ENCODE measurements around the gene NPAS3.

Gene NPAS3

DNA sequence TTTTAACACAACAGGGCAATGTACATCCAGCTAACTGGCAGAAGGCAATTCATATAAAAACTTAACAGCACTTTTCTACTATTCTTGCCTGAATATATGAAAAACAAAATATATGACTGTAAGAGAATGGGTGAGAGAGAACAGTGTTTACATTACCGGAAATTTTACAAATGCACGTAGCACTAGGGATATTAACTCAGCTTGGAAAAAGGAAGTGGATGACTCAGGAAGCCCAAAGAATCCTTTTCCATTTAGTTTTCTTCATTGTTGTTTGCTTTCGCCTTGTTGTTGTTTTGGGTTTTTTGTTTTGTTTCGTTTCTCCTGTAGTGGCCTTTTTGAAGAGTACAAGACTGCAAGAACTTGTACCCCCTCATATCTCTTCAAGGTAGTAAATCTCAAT, 716.7 kb downstream of the NPAS3 start:
- no peak for DNase-seq

DNA sequence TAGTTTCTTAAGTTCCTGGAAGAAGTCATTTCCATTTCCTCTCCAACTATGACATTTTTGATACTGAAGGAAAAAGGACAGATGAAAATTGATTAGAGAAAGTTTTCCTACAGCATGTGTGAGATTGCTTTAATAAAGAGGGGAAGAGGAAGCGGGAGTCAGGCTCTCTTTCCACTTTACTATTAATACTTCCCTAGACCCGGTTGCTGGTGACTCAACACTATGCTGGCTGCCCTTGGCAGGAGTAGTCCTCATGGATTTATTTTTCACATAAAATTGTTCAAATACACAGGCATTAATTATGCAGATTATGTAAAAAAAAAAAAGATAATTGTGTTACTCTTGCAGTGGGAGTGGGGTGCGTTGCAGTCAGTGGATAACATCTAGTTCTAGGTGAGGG, 718.8 kb downstream of the NPAS3 start:
- no peak for DNase-seq

DNA sequence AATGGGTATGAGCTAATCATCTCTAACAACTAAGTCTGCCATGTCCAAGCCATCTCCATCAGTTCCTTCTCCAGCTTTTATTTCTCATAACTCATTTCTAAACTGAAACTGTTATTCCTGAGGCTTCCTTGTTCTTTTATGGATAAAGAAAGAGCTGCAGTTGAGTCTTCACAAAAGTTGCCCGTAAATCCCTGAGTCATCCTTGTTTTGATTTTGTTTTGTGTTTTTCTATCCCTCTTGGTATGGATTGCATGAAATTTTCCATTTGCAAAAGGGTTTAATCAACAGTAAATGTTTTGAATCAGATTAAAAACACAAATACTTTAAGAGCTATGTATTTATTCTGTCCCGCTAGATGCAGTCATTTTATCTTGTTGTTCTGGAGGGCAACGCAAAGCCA, 721.6 kb downstream of the NPAS3 start:
- no peak for DNase-seq

DNA sequence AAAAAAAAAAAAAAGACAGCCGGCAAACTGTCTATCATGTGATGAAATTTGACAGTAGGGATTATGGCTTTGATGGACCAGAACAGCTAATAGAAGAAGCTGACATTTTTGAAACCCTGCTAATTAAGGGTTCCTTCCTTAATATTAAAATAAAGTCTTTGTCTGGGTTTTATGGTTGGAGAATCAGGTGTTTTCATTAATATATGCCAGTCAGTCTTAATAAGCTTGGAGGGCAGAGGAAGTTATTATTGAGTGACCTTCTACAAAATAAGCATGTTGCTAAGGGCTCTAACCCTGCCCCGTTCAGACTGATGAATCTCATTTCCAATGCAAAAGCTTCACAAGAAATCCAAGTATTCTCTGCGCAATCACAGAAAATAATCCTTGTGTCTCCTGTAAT, 722.4 kb downstream of the NPAS3 start:
- no peak for DNase-seq

DNA sequence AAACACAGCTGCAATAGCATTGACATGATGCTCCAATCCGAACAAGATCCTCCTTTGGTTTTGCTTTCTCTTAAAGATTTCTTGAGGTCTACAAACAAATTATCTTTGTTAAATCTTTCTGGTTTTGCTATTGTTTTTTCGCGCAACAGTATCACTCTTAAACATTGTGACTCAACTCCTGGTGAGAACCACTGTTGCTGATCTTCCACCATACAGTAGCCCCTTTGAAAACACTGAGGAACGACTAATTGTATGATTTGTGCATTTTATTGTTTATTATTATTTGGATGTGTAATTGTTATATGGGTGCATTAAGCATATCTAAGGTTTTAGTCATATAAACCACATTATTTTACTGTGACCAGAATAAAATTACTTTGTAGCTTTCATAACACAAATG, 729.4 kb downstream of the NPAS3 start:
- no peak for DNase-seq

DNA sequence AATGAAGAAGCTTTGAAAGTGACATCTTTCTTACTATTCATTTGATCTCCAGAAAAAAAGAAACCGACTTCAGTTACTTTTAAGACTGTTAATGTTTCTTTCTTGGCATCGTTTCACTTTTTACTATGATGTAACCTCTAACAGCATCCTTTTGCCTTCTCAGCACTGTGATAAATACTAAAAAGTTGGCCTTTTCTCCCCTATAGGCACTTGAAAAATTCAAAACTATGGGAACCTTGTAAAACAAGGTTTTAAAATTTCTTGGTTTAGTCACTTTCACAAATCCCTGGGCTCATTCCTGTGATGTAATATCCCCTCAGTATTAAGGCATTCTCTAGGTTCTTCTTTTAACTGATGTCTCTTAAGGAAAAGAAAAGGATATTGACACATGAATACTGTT, 730.4 kb downstream of the NPAS3 start:
- no peak for DNase-seq

DNA sequence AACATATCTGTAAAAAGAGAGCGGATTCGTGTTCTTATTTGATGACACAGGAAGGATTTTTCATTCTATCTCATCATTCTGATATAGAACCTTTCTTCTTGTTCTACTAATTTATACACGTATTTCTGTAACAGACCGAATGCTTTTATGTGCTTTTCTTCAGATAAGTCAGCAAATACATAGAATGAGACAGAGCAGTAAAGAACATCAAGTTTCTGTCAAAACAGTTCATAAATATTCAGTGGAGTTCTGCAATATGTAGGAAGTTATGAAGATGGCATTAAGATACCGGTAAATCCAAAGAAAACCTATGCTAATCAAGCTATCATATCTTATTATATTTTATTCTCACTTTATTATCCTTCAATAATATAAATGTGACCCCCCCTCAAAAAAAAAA, 731.6 kb downstream of the NPAS3 start:
- DNase-seq, result no peak

DNA sequence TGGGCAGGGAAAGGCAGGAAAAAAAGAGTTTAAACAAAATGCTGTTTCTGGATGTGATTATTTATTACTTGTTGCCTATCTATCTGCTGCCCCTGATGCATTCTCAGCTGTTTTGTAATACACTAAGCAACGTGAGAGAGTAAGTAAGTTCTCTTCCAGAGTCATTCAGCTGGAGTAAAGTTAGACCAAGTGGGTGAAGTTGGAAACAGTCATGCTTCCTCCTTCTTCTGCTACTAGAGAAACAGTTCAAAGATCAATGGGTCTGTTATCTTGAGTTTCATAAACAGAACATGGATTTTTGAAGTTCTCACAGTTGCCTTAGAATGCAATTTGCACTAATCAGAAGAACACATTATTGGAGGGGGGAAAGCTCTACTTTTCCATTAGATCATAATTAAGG, 732.9 kb downstream of the NPAS3 start:
- no peak for DNase-seq

DNA sequence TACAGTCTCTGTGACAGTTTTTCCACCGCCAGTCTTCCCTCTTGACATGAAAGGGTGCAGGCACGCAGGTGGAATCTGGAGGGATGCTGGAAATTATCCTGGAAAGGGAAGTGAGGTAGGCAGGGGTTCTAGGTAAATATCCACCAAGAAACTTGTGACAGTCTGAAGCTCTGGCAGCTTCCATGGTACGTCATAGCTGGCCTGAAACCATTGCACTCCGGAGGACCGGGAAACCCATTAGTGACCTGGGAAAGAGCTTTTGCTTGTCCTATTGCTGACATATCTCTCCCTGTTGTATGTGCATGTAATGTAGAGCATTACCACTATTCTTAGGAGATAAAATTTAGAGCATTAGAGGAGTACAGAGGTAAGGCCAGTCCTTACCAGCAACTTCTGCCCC, 736.2 kb downstream of the NPAS3 start:
- DNase-seq, result no peak

DNA sequence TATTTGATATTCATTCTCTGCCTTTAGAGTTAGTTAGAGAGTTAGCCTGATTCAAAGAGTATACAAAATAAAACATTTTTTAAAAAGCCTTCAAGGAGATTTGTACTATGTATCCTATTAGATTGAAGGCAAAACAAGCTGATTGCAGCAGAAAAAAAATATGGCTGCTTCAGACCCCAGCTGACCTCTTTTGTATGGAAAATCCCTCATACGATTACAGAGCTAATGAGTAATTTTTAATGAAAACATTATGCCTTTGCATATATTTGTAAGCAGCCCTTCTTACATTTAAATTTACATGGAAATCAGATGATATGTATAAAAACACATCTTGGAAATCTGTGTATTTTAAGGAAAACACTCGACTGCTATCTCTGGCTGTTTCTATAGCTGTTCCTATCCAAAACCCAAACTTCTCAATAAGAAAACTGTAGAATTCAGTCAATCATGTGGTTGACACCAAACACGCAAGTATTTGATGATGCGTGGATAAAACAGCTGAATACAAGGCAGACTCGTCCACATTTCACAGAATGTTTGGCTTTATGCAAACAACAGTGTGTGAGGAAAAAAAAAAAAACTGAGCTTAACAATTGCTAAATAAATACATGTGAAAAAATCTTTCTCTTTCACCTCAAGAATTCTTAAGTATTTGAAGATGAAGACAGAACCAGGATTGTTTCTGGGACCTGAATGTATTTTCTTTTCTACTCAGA, 736.9 kb downstream of the NPAS3 start:
- no peak for DNase-seq

DNA sequence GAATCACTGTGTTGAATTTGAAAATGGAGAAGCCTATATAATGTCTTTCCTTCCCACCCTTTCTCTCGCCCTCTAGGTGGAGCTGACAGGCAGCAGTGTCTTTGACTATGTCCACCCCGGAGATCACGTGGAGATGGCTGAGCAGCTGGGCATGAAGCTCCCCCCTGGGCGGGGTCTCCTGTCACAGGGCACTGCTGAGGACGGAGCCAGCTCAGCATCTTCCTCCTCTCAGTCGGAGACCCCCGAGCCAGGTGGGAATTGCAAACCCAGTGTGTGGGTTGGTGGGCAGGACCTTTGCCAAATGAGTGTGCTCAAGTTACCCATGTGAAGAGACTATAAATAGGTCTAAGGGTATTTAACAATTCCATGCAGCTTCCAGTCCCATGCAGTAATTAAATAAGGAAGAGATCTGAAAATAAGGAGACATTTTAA, 737.5 kb downstream of the NPAS3 start:
- DNase-seq, result no peak

DNA sequence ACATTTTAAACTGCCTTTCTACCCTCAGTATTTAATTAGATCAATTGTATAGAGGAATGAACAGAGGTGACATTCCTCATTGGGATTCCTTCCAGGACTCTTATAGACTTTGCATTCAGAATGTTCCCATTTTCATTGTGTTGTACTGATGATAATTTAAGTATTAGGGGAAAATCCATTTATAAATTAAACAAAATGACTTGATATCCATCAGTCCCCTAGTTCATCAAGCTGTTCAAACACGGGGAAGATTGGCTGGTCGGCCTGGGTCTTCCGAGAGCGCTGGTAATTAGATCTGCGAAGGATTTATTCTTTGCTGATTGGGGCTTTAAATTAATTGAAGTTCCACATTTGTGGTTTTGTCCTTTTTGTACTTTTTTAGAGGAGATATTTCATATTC, 738.2 kb downstream of the NPAS3 start:
- DNase-seq, result no peak

DNA sequence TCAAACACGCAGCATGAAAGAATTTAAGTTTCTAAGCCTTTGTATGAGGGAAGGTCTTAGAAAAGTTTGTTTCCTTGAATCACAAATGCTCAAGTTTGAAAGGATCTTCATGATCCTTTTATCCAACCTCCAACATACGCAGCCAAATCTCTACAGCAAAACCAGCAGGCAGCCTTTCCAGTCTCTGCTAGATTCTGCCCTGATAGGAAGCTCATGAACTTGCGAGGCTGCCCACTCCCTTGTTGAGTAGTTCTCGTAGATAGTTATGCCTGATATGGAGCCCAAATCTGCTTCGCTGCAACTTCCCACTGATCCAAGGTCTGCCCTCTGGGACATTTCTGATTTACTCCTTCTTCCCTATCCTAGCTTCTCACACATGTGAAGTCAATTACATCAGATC, 739.3 kb downstream of the NPAS3 start:
- no peak for DNase-seq

DNA sequence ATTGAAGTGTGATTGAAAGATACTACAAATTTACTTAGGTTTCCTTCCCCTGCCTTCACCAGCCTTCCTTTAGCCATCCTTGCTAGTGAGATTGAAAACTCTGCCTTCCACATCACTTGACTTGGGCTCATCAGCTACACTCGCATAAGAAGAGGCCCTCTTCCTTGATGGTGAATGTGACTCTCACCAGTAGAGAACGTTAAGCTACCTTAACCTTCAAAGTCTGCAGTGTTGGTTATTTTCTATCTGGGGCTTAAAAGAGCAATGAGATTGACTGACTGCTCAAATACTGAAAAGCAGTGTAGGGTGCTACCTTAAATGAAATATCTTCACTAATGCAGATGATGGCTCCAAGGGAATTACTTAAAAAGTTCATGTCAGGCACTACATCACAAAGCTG, 740.3 kb downstream of the NPAS3 start:
- DNase-seq, result no peak

DNA sequence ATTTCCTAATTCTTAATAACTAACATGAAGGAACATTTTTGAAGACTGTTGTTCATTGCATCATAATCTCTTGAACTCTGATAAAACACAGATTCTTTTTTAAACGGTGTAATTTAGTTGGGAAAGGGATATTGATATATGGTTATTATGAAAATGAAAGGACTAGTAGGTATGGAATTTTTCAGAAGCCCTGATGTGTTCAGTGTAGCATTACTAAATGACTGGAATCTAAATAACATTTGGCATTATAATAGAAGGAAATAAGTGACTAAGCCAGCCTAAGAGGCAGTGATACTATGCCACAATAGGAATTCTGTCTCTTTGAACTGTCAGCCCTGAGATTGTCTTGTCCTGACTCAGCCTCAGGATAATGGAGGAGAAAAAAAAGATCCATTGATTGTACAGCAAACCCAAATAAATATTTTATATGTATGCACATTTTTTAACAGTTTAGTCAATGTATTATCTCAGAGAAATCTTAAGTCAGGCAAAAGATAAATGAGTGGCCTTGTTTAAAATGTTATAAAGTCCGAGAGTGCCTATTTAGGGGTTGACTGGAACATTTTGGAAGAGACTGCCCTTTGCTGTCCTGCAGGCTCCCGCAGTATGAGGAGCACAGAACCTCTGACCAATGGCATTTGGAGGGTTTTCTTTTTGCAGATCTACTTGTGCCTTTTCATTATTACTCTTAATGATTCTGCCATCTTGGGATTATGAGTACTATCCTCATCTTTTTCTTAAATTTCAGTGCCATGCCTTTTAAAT, 741.0 kb downstream of the NPAS3 start:
- DNase-seq, result no peak

DNA sequence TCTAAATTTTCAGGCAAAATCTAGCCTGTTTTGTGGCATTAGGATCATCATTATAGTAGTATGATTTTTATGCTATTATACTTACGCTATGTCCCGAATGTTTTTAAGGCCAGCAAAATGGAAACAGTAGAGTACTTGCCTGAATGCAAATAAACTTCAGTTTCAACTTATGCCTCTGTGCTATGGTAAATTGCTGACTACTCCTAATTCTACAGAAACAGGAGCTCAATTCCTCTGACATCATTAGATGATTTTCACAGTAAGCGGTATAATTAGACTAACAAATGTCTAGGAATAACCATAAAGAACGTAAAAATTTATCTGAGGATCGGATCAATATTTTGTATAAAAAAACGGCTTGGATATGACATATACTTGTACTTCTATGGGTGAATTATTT, 742.2 kb downstream of the NPAS3 start:
- DNase-seq, result no peak

DNA sequence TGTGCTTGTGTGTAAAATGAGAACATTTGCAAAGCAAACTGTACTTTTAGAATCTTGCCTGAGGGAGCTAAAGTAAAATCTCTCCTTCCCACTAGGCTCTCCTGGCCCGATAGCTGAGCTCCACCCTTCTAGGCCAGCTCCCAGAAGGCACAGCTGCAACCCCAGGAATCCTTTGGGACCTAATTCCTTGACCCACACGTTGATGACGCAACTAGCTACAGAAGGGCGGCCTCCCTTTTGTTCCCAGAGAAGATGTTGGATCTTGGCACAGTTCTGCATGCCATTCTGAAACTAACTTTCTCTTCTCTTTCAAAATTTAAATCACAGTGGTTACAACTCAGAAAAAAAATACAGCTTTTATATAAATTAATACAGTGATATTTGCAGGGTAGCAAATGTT, 744.1 kb downstream of the NPAS3 start:
- no peak for DNase-seq

DNA sequence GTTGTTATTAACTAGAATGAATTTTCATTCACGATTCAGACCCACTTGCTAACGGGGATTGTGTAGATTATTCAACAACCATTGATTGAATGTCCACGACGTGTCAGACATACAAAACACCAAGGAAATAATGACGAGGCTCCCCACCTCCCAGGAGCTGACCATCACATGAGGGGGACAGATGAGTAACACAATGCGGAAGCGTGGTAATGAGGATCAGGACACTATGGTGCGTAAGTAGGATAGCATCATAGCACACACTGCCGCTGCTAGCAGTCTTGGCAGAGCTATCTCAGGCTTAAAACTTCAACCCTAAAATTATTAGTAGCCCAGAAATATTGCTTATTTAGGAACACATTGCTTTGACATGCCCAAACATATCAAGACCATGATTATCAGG, 746.3 kb downstream of the NPAS3 start:
- no peak for DNase-seq

DNA sequence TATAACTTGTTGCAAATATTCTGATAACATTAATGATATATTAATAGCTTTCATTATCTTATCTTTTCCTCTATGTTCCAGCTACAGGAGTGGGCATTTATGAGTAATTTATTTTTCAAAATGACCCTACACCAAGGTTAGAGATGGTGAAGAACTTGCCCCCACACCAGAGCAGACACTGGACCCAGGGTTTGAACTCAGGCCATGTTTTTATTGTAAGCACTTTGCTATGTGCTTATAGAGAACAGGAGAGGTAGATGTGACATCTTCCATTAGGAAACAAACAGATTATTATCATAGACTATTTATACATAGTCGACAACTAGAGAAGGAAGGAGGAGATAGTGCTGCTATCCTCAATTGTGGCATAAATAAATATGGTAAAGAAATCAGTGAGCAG, 747.0 kb downstream of the NPAS3 start:
- DNase-seq, result no peak

DNA sequence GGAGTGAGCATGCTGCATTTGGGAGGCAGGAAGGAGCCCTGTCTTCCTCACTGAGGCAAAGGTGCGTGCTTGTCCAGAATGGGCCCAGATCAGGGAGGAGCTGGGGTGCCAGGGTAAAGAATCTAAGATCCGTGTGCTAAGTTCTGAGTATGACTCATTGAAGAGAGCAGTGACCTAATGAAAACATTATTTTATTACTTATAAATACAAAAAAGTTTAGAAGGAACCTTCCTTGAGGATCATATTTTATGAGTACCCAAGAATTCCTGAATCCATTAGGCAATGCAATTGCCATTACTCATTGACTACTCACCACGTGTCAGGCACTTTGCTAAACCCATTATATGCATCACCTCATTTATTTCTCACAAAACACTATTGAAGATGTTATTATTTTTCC, 747.5 kb downstream of the NPAS3 start:
- DNase-seq, result no peak

DNA sequence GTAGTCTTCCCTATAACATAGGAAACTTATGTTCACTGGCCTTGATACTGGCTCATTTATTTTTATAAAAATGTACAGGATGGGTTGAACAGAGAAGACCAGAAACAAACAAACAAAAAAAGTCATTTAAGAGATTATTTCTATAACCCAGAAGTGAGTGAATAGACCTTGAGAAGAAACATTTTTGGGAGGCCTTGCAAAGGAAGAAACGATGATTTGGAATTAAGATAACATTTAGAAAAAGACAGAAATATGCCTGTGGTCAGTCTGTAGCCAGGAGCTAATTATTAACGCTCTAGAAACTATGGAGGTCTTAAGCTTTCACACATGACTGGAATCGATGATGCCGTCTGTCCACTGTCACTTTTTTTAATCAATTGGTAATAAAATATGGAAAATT, 748.2 kb downstream of the NPAS3 start:
- no peak for DNase-seq

DNA sequence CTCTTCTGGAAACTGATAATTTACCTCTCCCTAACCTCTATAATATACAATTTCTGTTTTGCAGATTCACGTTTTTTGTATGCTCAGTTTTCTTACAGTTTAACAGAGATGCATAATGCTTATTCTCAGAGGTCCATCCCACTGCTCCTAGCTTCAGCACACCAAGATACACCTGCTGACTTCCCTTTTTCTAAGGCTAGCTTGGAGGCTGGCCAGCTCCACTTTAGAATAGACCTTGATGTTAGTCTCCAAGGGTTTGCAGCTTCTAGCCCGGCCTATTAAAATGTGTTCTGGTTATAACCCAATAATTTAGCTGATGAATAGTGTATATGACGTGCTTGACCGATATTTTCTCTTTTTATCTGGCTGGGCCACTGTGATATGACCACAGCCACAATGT, 751.0 kb downstream of the NPAS3 start:
- no peak for DNase-seq

DNA sequence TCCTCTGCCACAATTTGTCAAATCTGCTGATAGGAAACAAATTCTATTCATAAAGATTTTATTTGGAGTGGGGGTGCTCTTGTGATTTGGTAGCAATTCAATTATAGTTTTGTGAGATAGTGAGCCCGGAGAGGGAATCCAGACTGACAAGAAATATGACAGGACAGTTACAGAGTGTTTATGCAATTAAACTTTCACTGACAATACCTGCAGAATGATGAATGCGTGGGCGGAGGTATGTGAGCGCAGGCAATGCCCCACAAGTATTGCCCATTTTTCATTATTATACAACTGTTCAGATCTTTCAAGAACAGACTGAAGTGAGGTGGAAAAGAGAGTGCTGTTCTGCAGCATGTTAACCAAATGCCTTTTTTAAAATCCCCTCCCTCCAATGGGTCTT, 753.2 kb downstream of the NPAS3 start:
- DNase-seq, result no peak

DNA sequence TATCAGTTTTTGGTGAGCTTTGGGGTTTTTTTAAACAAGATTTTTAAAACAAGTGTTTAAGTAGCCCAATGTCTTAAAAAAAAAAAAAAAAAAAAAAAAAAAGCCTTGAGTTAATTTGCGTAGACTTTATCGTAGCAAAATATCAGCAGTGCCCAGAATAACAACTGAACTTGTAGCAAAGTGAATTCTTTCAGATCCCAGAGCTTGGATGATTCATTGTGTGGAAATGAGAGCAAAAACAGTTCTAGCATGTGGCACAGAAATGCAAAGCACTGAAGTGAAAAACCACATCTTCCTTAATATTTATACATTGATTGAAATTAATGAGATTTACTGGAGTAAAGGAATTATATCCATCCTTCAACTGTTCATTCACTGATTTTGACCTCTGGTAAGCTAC, 754.1 kb downstream of the NPAS3 start:
- DNase-seq, result no peak

DNA sequence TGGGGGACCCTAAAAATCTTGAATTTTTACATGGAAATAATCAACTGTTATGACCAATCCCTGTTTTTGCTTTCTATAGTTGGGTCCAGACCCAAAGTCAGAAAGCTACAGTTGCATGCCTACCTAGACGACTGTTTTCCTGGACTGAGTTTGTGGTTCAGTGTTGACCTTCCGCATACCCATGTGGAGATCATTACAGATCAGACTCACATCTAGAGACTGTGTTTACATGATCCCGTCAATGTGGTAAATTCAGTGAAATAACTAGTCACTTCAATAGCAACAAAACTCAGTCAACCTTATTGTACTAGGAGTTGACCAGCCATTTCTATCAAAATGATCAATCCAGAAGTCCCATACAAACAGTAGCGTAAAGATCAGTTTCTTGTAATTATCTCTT, 754.6 kb downstream of the NPAS3 start:
- no peak for DNase-seq

All from activated CD8-positive, alpha-beta memory T cell treated with anti-CD3 and anti-CD28 coated beads for 24 hours (primary cell).